H1 (cell line): ENCODE data around the gene CHST9. TPM values are rescaled to one million over a fixed set of nuclear protein-coding genes. Genes with fewer than 3 reads are reported as not detected.

Source experiments
- CTCF ChIA-PET: fragments of 300-600 bp; sonication (Branson Sonifier 250); formaldehyde crosslinking; loops from one replicate; lab custom pipeline; 2021; ENCODE audit not compliant: partially characterized antibody; lab: Charles Lee
- POLR2A ChIA-PET: fragments of 300-600 bp; sonication (Branson Sonifier 250); formaldehyde crosslinking; loops from one replicate; lab custom pipeline; 2021; ENCODE audit warnings: inconsistent platforms; ENCODE audit not compliant: partially characterized antibody; lab: Charles Lee
- DNase-seq, 2 experiments: peaks; one replicate each; pipeline versions ENCODE4 v3.0.0 to v3.0.0-alpha.2; 2010 to 2022; ENCODE audit warnings: low spot score in 2 of 2, low read depth in 1 of 2, mixed read lengths in 1 of 2
- FAIRE-seq: peaks from 2 replicates; lab custom pipeline; 2011; peaks lifted over from hg19 to GRCh38; lab: Jason Lieb, UNC
- H2AFZ ChIP-seq: 2 replicates; pipeline ENCODE4 v1.8.1; 2012; ENCODE audit warnings: low read length, inconsistent platforms
- H2AK5ac ChIP-seq: 2 replicates; pipeline ENCODE4 v1.6.1; 2013; ENCODE audit warnings: low read depth, low read length
- H2BK120ac ChIP-seq: replicated peaks from 2 replicates; pipeline ENCODE3; 2013; ENCODE audit warnings: low read depth, low read length, inconsistent platforms
- H2BK12ac ChIP-seq: 2 replicates; pipeline ENCODE4 v1.6.1; 2013; ENCODE audit warnings: low read depth, low read length
- H2BK15ac ChIP-seq: 2 replicates; pipeline ENCODE4 v1.6.1; 2013; ENCODE audit warnings: low read length
- H2BK20ac ChIP-seq: 2 replicates; pipeline ENCODE4 v1.6.1; 2013; ENCODE audit warnings: low read length
- H2BK5ac ChIP-seq: 2 replicates; pipeline ENCODE4 v1.6.1; 2013; ENCODE audit warnings: low read depth, low read length
- H3K14ac ChIP-seq: 2 replicates; pipeline ENCODE4 v1.6.1; 2013; ENCODE audit warnings: inconsistent platforms; ENCODE audit not compliant: insufficient read length
- H3K18ac ChIP-seq: 2 replicates; pipeline ENCODE4 v1.6.1; 2013; ENCODE audit warnings: low read length; ENCODE audit errors: extremely low read depth
- H3K23ac ChIP-seq: 2 replicates; pipeline ENCODE4 v1.6.1; 2013; ENCODE audit warnings: inconsistent platforms; ENCODE audit not compliant: insufficient read length
- H3K23me2 ChIP-seq: 2 replicates; pipeline ENCODE4 v1.6.1; 2013; ENCODE audit warnings: low read depth, low read length
- H3K27ac ChIP-seq: 2 replicates; pipeline ENCODE4 v1.6.1; 2011; ENCODE audit warnings: low read depth, low read length, inconsistent platforms
- H3K27me3 ChIP-seq, 4 experiments: replicated peaks in 1 of 4; 1 replicate in 1 of 4; 2 replicates in 3 of 4; pipeline versions ENCODE4 v1.6.1 to v1.8.1; 2011 to 2013; ENCODE audit warnings: low read length in 3 of 4, mild to moderate bottlenecking in 3 of 4, inconsistent platforms in 2 of 4, mixed read lengths in 2 of 4, moderate library complexity in 1 of 4; ENCODE audit not compliant: control insufficient read depth in 3 of 4, insufficient read depth in 3 of 4; ENCODE audit errors: extremely low read depth in 1 of 4
- H3K36me3 ChIP-seq, 4 experiments: 2 replicates each; pipeline versions ENCODE4 v1.6.1 to v1.8.1; 2011 to 2013; ENCODE audit warnings: mild to moderate bottlenecking in 4 of 4, low read length in 3 of 4, moderate library complexity in 2 of 4, control low read depth in 1 of 4, inconsistent platforms in 1 of 4; ENCODE audit not compliant: insufficient read depth in 4 of 4, control insufficient read depth in 2 of 4
- H3K4ac ChIP-seq: replicated peaks from 2 replicates; pipeline ENCODE3; 2013; ENCODE audit warnings: low read length, low read depth, mixed read lengths, inconsistent platforms; ENCODE audit not compliant: insufficient read length
- H3K4me1 ChIP-seq, 4 experiments: replicated peaks in 1 of 4; 1 replicate in 1 of 4; 2 replicates in 3 of 4; pipeline versions ENCODE4 v1.6.1 to v1.8.1; 2011 to 2013; ENCODE audit warnings: low read length in 3 of 4, inconsistent platforms in 2 of 4, mixed read lengths in 1 of 4; ENCODE audit not compliant: insufficient read depth in 4 of 4, control insufficient read depth in 3 of 4
- H3K4me2 ChIP-seq, 2 experiments: 2 replicates each; pipeline versions ENCODE4 v1.6.1 to v1.8.1; 2011 to 2013; ENCODE audit warnings: low read depth in 2 of 2, low read length in 2 of 2, control low read depth in 1 of 2, inconsistent platforms in 1 of 2, mild to moderate bottlenecking in 1 of 2; ENCODE audit not compliant: insufficient read depth in 1 of 2
- H3K4me3 ChIP-seq, 4 experiments: fragments of 200-600, 300-600 bp in 1 of 4; sonication (generic), shearing (Covaris generic), sonication (Bioruptor Twin) in 1 of 4; 2 replicates each; pipeline versions ENCODE4 v1.5.1 to v1.8.1; 2011 to 2016; ENCODE audit warnings: low read length in 4 of 4, low read depth in 3 of 4, control low read depth in 2 of 4, inconsistent platforms in 2 of 4, mild to moderate bottlenecking in 2 of 4, mixed read lengths in 1 of 4, moderate library complexity in 1 of 4; ENCODE audit not compliant: insufficient read depth in 2 of 4; ENCODE audit errors: extremely low read depth in 1 of 4
- H3K56ac ChIP-seq: replicated peaks from 2 replicates; pipeline ENCODE3; 2013; ENCODE audit warnings: low read depth, mild to moderate bottlenecking, mixed read lengths, low read length, inconsistent platforms; ENCODE audit not compliant: insufficient read length
- H3K79me1 ChIP-seq: 2 replicates; pipeline ENCODE4 v1.6.1; 2013; ENCODE audit warnings: low read depth, low read length, control low read depth
- H3K79me2 ChIP-seq, 2 experiments: 2 replicates each; pipeline versions ENCODE4 v1.6.1 to v1.8.1; 2012 to 2013; ENCODE audit warnings: low read length in 2 of 2, mild to moderate bottlenecking in 2 of 2, inconsistent platforms in 1 of 2; ENCODE audit not compliant: insufficient read depth in 2 of 2, control insufficient read depth in 1 of 2
- H3K9ac ChIP-seq, 4 experiments: replicated peaks in 1 of 4; 1 replicate in 1 of 4; 2 replicates in 3 of 4; pipeline versions ENCODE4 v1.6.1 to v1.8.1; 2011 to 2013; ENCODE audit warnings: low read depth in 3 of 4, low read length in 3 of 4, control low read depth in 2 of 4, mild to moderate bottlenecking in 2 of 4, moderate library complexity in 2 of 4, inconsistent platforms in 1 of 4; ENCODE audit errors: extremely low read depth in 1 of 4
- H3K9me3 ChIP-seq, 2 experiments: 2 replicates each; pipeline versions ENCODE4 v1.6.1 to v1.8.1; 2012 to 2013; ENCODE audit warnings: mild to moderate bottlenecking in 2 of 2, moderate library complexity in 2 of 2, control low read depth in 1 of 2, inconsistent platforms in 1 of 2, low read depth in 1 of 2, low read length in 1 of 2, mixed read lengths in 1 of 2; ENCODE audit not compliant: insufficient read depth in 2 of 2
- H4K20me1 ChIP-seq, 2 experiments: replicated peaks in 1 of 2; 2 replicates each; pipeline versions ENCODE3 to v1.8.1; 2011 to 2013; ENCODE audit warnings: inconsistent platforms in 2 of 2, low read length in 2 of 2, mild to moderate bottlenecking in 1 of 2; ENCODE audit not compliant: insufficient read depth in 2 of 2, control insufficient read depth in 1 of 2
- H4K5ac ChIP-seq: 2 replicates; pipeline ENCODE4 v1.6.1; 2013; ENCODE audit warnings: low read length, low read depth, mixed read lengths, inconsistent platforms; ENCODE audit not compliant: insufficient read length
- H4K8ac ChIP-seq: 2 replicates; pipeline ENCODE4 v1.8.0; 2013; ENCODE audit warnings: mild to moderate bottlenecking, moderate library complexity, low read length, inconsistent platforms; ENCODE audit not compliant: insufficient read depth; ENCODE audit errors: extremely low read depth
- H4K91ac ChIP-seq: replicated peaks from 2 replicates; pipeline ENCODE3; 2013; ENCODE audit warnings: low read length, mixed read lengths, inconsistent platforms; ENCODE audit not compliant: insufficient read length
- EP300 ChIP-seq, 2 experiments: IDR thresholded peaks; 1 replicate in 1 of 2; 2 replicates in 1 of 2; pipeline ENCODE4 v1.6.1; 2011 to 2012; ENCODE audit warnings: low read depth in 2 of 2, low read length in 2 of 2, mild to moderate bottlenecking in 2 of 2, borderline replicate concordance in 1 of 2, inconsistent platforms in 1 of 2, moderate library complexity in 1 of 2
- EZH2 ChIP-seq: fragments of 200-600 bp; sonication (generic); IDR thresholded peaks from 2 replicates; pipeline ENCODE4 v1.7.1; 2012; ENCODE audit warnings: low read depth, mild to moderate bottlenecking, moderate library complexity, low read length, inconsistent platforms; ENCODE audit not compliant: severe bottlenecking
- JUND ChIP-seq: IDR thresholded peaks from 2 replicates; pipeline ENCODE4 v1.6.1; 2011; ENCODE audit warnings: mild to moderate bottlenecking, improper control_type of control experiment, low read length
- RAD21 ChIP-seq, 2 experiments: IDR thresholded peaks in 1 of 2; conservative IDR thresholded peaks in 1 of 2; 2 replicates each; pipeline ENCODE4 v1.6.1; 2011; ENCODE audit warnings: low read depth in 2 of 2, low read length in 2 of 2, improper control_type of control experiment in 1 of 2, inconsistent platforms in 1 of 2, mild to moderate bottlenecking in 1 of 2, moderate library complexity in 1 of 2
- RFX5 ChIP-seq: IDR thresholded peaks from 2 replicates; pipeline ENCODE4 v1.6.1; 2011; ENCODE audit warnings: low read depth, low read length, improper control_type of control experiment, borderline replicate concordance
- SAP30 ChIP-seq: fragments of 300-600 bp; sonication (generic); IDR thresholded peaks from 2 replicates; pipeline ENCODE4 v1.7.1; 2012; ENCODE audit warnings: low read length, moderate library complexity, mild to moderate bottlenecking, inconsistent platforms; ENCODE audit not compliant: insufficient read depth, insufficient replicate concordance
- SIRT6 ChIP-seq: IDR thresholded peaks from one replicate; pipeline ENCODE4 v1.7.1; 2012; ENCODE audit warnings: low read length, inconsistent platforms
- SP4 ChIP-seq: IDR thresholded peaks from 2 replicates; pipeline ENCODE4 v1.6.1; 2012; ENCODE audit warnings: low read length, inconsistent platforms
- TAF1 ChIP-seq: IDR thresholded peaks from 2 replicates; pipeline ENCODE4 v1.6.1; 2011; ENCODE audit warnings: mild to moderate bottlenecking, low read depth, low read length
- ZNF274 ChIP-seq: IDR thresholded peaks from 2 replicates; pipeline ENCODE4 v1.7.0; 2012; ENCODE audit warnings: low read length, borderline replicate concordance; ENCODE audit errors: extremely low read depth
- WGBS, 2 experiments: shearing (Covaris generic) in 1 of 2; methylation state at CpG; one replicate each; pipeline versions ENCODE4 v1.1.6 to v1.1.7; 2013 to 2015; ENCODE audit warnings: low lambda C conversion rate in 2 of 2, mixed read lengths in 2 of 2, inconsistent platforms in 1 of 2, low coverage in 1 of 2, missing lambda C conversion rate in 1 of 2; ENCODE audit not compliant: insufficient replicate concordance in 2 of 2, insufficient coverage in 1 of 2, insufficient read length in 1 of 2; ENCODE audit errors: extremely low coverage in 1 of 2, missing lambda C conversion rate in 1 of 2; 5-methylcytosine and 5-hydroxymethylcytosine counted together
- polyA plus RNA-seq, 7 experiments: library from polyadenylated mRNA; depleted of rRNA in 3 of 7; stranded (reverse) in 5 of 7; unstranded in 2 of 7; fragments of >200 nt in 5 of 7; fragments of 200-250 nt in 2 of 7; gene quantifications; 1 replicate in 5 of 7; 2 replicates in 1 of 7; 4 replicates in 1 of 7; pipeline versions ENCODE4 v1.2.1 to v1.2.3, GENCODE V29; 2011 to 2013; ENCODE audit warnings: missing spikeins in 2 of 7, mixed read lengths in 2 of 7
- total RNA-seq: library from RNA; stranded (reverse); fragmentation: NEBNext Ultra II Directional; extraction: Animal tissue kit (Norgen Biotek cat#: 25700); gene quantifications from 2 replicates; pipeline ENCODE4 v1.2.1, GENCODE V29; 2021

Gene CHST9
- total and polyA plus RNA-seq, 2 of the 8 experiments (the other 6 are each of a cell fraction or from before 2014, with no cell fraction given), result 3.2 to 24.3 TPM

GRCh38 chr18:26867471-26867870, 317.6 kb downstream of the CHST9 start:
- no peaks in the 10 kb centered on the region for H3K9me3 ChIP-seq
- peaks cover 3 to 17% (median 7%) of the 10 kb centered on the region in 4 experiments; a peak in 6 of 7 replicates for H3K4me1 ChIP-seq
- ChIA-PET POLR2A (no interaction called here), CTCF (no interaction called here)
- no peak overlapping the region for H3K18ac ChIP-seq
- no peak overlapping the region for H3K56ac ChIP-seq
- DNase-seq (no peak), FAIRE-seq (no peak)
- no peak overlapping the region for H2BK5ac ChIP-seq
- no peak overlapping the region for H2BK120ac ChIP-seq
- no peak overlapping the region for H3K4me2 ChIP-seq
- WGBS, 2 experiments, result 89% methylated on average over 4 of the region's 4 CpGs; no CpG with 5 or more reads in 1 of the 2 experiments
- H3K4me3 ChIP-seq, result no peak overlapping the region
- no peak overlapping the region for H3K4ac ChIP-seq
- H3K79me2 ChIP-seq, result no peaks in the 10 kb centered on the region
- no peak overlapping the region for H3K9ac ChIP-seq
- no peak overlapping the region for H3K27ac ChIP-seq
- no peak overlapping the region for H2BK20ac ChIP-seq
- H4K5ac ChIP-seq, result no peak overlapping the region
- H2BK15ac ChIP-seq, result no peak overlapping the region
- H3K79me1 ChIP-seq, result no peaks in the 10 kb centered on the region
- H3K23ac ChIP-seq, result no peak overlapping the region
- no peaks in the 10 kb centered on the region for H4K20me1 ChIP-seq
- no peaks in the 10 kb centered on the region for H3K36me3 ChIP-seq
- no peak overlapping the region for H4K91ac ChIP-seq
- H2BK12ac ChIP-seq, result no peak overlapping the region
- peaks cover 5% of the 10 kb centered on the region; the same call in 1 of the 2 replicates for H3K23me2 ChIP-seq
- H3K14ac ChIP-seq, result no peak overlapping the region
- TF ChIP-seq SIRT6 (no peak), RAD21 (IDR thresholded peaks at IDR 0.05 in 1 of 2, conservative IDR thresholded peaks at IDR 0.05 in 1 of 2; ENCODE audit: low read depth in 2 of 2, low read length in 2 of 2) (no peak), EP300 (IDR thresholded peaks at IDR 0.05; ENCODE audit: borderline replicate concordance in 1 of 2, low read depth in 2 of 2, low read length in 2 of 2) (no peak), JUND (no peak), EZH2 (no peak), TAF1 (no peak), ZNF274 (no peak), RFX5 (no peak), SAP30 (no peak), SP4 (no peak)
- TF ChIP-seq, all 59 proteins: peak for 0
- Histone ChIP-seq H2AFZ (no peak overlapping the region), H2AK5ac (no peak overlapping the region), H3K27me3 (peaks cover 0 to 5% (median 3%) of the 10 kb centered on the region in 4 experiments; a peak in 3 of 7 replicates), H4K8ac (no peak overlapping the region)
